WTC11 (cell line): Measurements from ENCODE around the gene C17orf50. TPM values are rescaled to one million over a fixed set of nuclear protein-coding genes. Genes with fewer than 3 reads are reported as not detected.

ENCODE experiments used
- ATAC-seq: fragments of 200-7000 bp; cut with Tn5 transposase; 2 replicates; pipeline ENCODE4 v1.10.0; 2021; ENCODE audit warnings: mild to moderate bottlenecking, moderate library complexity
- CTCF ChIA-PET: fragments of 300-600 bp; sonication (Branson Sonifier 250); formaldehyde crosslinking; loops from one replicate; lab custom pipeline; 2021; ENCODE audit warnings: antibody characterized with exemption; lab: Charles Lee
- POLR2A ChIA-PET: fragments of 350-600 bp; sonication (Branson Sonifier 250); formaldehyde crosslinking; loops from one replicate; lab custom pipeline; 2021; ENCODE audit warnings: antibody characterized with exemption; lab: Charles Lee
- DNase-seq: peaks from one replicate; pipeline ENCODE4 v3.0.0; 2021; ENCODE audit warnings: low spot score
- H3K27ac Mint-ChIP-seq: 2 replicates; pipeline ENCODE4 v1.8.0; 2021; ENCODE audit warnings: mixed read lengths
- H3K27me3 Mint-ChIP-seq: 2 replicates; pipeline ENCODE4 v1.8.0; 2021; ENCODE audit warnings: low read depth, mild to moderate bottlenecking, moderate library complexity, mixed read lengths
- H3K36me3 Mint-ChIP-seq: 2 replicates; pipeline ENCODE4 v1.8.0; 2021; ENCODE audit warnings: mixed read lengths
- H3K4me1 Mint-ChIP-seq: 2 replicates; pipeline ENCODE4 v1.8.0; 2022; ENCODE audit warnings: mixed read lengths
- H3K4me3 Mint-ChIP-seq: 2 replicates; pipeline ENCODE4 v1.8.0; 2021; ENCODE audit warnings: mild to moderate bottlenecking, moderate library complexity, mixed read lengths
- H3K9me3 Mint-ChIP-seq: 2 replicates; pipeline ENCODE4 v1.8.0; 2021; ENCODE audit warnings: mixed read lengths
- ATF1 ChIP-seq: sonication (generic); formaldehyde crosslinking; IDR thresholded peaks from 2 replicates; pipeline ENCODE4 v1.8.1; 2023; ENCODE audit warnings: mild to moderate bottlenecking, moderate library complexity, missing genetic modification reagents
- E2F4 ChIP-seq: sonication (generic); formaldehyde crosslinking; IDR thresholded peaks from 2 replicates; pipeline ENCODE4 v1.8.1; 2022; ENCODE audit warnings: low read depth, mild to moderate bottlenecking, moderate library complexity, missing genetic modification reagents, borderline replicate concordance
- ETV6 ChIP-seq: sonication (generic); formaldehyde crosslinking; IDR thresholded peaks from 2 replicates; pipeline ENCODE4 v1.8.1; 2022; ENCODE audit warnings: mild to moderate bottlenecking, missing genetic modification reagents
- IRF2 ChIP-seq: sonication (generic); formaldehyde crosslinking; IDR thresholded peaks from 2 replicates; pipeline ENCODE4 v1.8.0; 2022; ENCODE audit warnings: low read depth, missing genetic modification reagents, borderline replicate concordance
- JAZF1 ChIP-seq: fragments of 250-450 bp; sonication (Bioruptor Pico); IDR thresholded peaks from 2 replicates; pipeline ENCODE4 v1.9.0; 2021; ENCODE audit warnings: moderate library complexity, mild to moderate bottlenecking, inconsistent platforms
- MYBL2 ChIP-seq: sonication (generic); formaldehyde crosslinking; IDR thresholded peaks from 2 replicates; pipeline ENCODE4 v1.8.1; 2023; ENCODE audit warnings: mild to moderate bottlenecking, moderate library complexity, missing genetic modification reagents
- SMAD4 ChIP-seq: sonication (generic); formaldehyde crosslinking; IDR thresholded peaks from 2 replicates; pipeline ENCODE4 v1.8.0; 2022; ENCODE audit warnings: mild to moderate bottlenecking, missing genetic modification reagents
- STAT6 ChIP-seq: sonication (generic); formaldehyde crosslinking; conservative IDR thresholded peaks from 2 replicates; pipeline ENCODE4 v1.8.1; 2023; ENCODE audit warnings: mild to moderate bottlenecking, low read depth, missing genetic modification reagents, moderate library complexity
- TP53 ChIP-seq: sonication (generic); formaldehyde crosslinking; IDR thresholded peaks from 2 replicates; pipeline ENCODE4 v1.8.1; 2023; ENCODE audit warnings: mild to moderate bottlenecking, missing genetic modification reagents
- ZNF219 ChIP-seq: sonication (generic); formaldehyde crosslinking; IDR thresholded peaks from 2 replicates; pipeline ENCODE4 v1.8.0; 2023; ENCODE audit warnings: missing genetic modification reagents, mild to moderate bottlenecking, borderline replicate concordance
- ZNF396 ChIP-seq: fragments of 250-450 bp; sonication (Bioruptor Pico); IDR thresholded peaks from 2 replicates; pipeline ENCODE4 v1.8.0; 2021; ENCODE audit warnings: mild to moderate bottlenecking, moderate library complexity, borderline replicate concordance
- total RNA-seq: library from RNA; stranded (reverse); gene quantifications from 3 replicates; pipeline ENCODE4 v1.2.3, GENCODE V29; 2021
- TF ChIP-seq, protein P1 (sequence below): sonication (generic); formaldehyde crosslinking; IDR thresholded peaks from 2 replicates; pipeline ENCODE4 v1.8.0; 2022; ENCODE audit warnings: mild to moderate bottlenecking, missing genetic modification reagents
- TF ChIP-seq, protein P2 (sequence below): fragments of 250-450 bp; sonication (Bioruptor Pico); IDR thresholded peaks from 2 replicates; pipeline ENCODE4 v2.1.2; 2022; ENCODE audit warnings: mild to moderate bottlenecking, moderate library complexity
- TF ChIP-seq, protein P3 (sequence below): fragments of 250-450 bp; sonication (Bioruptor Pico); conservative IDR thresholded peaks from 2 replicates; pipeline ENCODE4 v1.9.0; 2021; ENCODE audit warnings: mild to moderate bottlenecking
- TF ChIP-seq, protein P4 (sequence below): sonication (generic); formaldehyde crosslinking; IDR thresholded peaks from 2 replicates; pipeline ENCODE4 v1.8.1; 2023; ENCODE audit warnings: mild to moderate bottlenecking, missing genetic modification reagents, moderate library complexity

The C17orf50 gene
- total RNA-seq, 1 experiment from 2014 or later = 0.35 TPM

GRCh38 chr17:35735036-35735805 lies 25.5 kb upstream of the C17orf50 start:
- Mint-ChIP-seq H3K27ac (no peak overlapping the region), H3K4me3 (no peak overlapping the region), H3K27me3 (peaks cover 26% of the 10 kb centered on the region), H3K9me3 (no peaks in the 10 kb centered on the region), H3K36me3 (peaks cover 5% of the 10 kb centered on the region; the same call in 1 of the 2 replicates), H3K4me1 (peaks cover 14% of the 10 kb centered on the region)
- ChIA-PET CTCF (interaction anchor here (1.3 to 1.6 kb wide), 3 partner anchors 12 to 70 kb away, joined by 4 to 6 read pairs (median 5); no protein-coding TSS in a partner anchor), POLR2A (no interaction called here)
- ATAC-seq (no peak), DNase-seq (no peak)
- no peak for TF ChIP-seq E2F4 (CRISPR knock-in tag)
- no peak for TF ChIP-seq TP53 (CRISPR knock-in tag)
- TF ChIP-seq, protein P1, sequence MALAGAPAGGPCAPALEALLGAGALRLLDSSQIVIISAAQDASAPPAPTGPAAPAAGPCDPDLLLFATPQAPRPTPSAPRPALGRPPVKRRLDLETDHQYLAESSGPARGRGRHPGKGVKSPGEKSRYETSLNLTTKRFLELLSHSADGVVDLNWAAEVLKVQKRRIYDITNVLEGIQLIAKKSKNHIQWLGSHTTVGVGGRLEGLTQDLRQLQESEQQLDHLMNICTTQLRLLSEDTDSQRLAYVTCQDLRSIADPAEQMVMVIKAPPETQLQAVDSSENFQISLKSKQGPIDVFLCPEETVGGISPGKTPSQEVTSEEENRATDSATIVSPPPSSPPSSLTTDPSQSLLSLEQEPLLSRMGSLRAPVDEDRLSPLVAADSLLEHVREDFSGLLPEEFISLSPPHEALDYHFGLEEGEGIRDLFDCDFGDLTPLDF = no peak
- TF ChIP-seq, protein P2, sequence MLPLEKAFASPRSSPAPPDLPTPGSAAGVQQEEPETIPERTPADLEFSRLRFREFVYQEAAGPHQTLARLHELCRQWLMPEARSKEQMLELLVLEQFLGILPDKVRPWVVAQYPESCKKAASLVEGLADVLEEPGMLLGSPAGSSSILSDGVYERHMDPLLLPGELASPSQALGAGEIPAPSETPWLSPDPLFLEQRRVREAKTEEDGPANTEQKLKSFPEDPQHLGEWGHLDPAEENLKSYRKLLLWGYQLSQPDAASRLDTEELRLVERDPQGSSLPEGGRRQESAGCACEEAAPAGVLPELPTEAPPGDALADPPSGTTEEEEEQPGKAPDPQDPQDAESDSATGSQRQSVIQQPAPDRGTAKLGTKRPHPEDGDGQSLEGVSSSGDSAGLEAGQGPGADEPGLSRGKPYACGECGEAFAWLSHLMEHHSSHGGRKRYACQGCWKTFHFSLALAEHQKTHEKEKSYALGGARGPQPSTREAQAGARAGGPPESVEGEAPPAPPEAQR (CRISPR knock-in tag) = no peak
- no peak for TF ChIP-seq ZNF219 (CRISPR knock-in tag)
- no peak for TF ChIP-seq ETV6 (CRISPR knock-in tag)
- TF ChIP-seq JAZF1 (CRISPR knock-in tag) = no peak
- no peak for TF ChIP-seq ATF1 (CRISPR knock-in tag)
- TF ChIP-seq SMAD4 (CRISPR knock-in tag) = no peak
- TF ChIP-seq STAT6 = no peak
- TF ChIP-seq, protein P3, sequence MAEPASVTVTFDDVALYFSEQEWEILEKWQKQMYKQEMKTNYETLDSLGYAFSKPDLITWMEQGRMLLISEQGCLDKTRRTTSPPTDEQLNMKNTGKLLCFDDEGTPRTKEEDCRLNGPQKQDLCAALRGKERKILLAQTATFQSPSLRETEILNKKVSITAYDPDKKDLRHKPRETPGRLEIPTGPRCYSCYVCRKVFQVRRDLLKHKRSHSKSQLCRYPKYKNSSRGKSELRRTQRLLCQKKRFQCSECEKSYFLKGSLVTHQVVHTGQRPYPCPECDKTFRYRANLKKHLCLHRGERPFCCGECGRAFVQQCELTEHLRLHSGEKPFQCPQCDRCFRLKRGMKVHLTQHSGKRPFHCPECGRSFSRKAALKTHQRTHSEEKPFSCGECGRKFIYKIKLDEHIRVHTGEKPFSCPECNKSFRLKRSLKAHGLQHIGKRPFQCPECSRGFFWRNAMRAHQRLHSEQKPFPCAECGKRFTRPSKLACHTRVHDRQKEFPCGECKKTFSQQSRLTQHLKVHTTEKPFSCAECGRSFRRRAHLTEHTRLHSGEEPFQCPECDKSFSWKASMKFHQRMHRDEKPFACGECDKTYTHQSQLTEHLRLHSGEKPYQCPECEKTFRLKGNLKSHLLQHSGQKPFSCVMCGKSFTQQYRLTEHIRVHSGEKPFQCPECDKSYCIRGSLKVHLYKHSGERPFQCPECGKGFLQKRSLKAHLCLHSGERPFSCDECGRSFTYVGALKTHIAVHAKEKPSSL = no peak
- no peak for TF ChIP-seq ZNF396 (CRISPR knock-in tag)
- TF ChIP-seq, protein P4, sequence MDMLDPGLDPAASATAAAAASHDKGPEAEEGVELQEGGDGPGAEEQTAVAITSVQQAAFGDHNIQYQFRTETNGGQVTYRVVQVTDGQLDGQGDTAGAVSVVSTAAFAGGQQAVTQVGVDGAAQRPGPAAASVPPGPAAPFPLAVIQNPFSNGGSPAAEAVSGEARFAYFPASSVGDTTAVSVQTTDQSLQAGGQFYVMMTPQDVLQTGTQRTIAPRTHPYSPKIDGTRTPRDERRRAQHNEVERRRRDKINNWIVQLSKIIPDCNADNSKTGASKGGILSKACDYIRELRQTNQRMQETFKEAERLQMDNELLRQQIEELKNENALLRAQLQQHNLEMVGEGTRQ = no peak
- TF ChIP-seq MYBL2 (CRISPR knock-in tag) = no peak
- TF ChIP-seq IRF2 (CRISPR knock-in tag) = no peak
